HG03575 (cell line): ENCODE measurements around the gene CLDN34.

Experiments
- ATAC-seq: cut with Tn5 transposase; IDR thresholded peaks from one replicate; pipeline ENCODE4 v1.9.1; 2021; ENCODE audit not compliant: unreplicated experiment, insufficient number of reproducible peaks, low FRiP score; ENCODE audit errors: extremely low read depth

Gene CLDN34

GRCh38 chrX:9961750-9962149 lies 5.4 kb upstream of the CLDN34 start:
- no peak for ATAC-seq

GRCh38 chrX:9977635-9978034 lies 10.5 kb downstream of the CLDN34 start:
- no peak for ATAC-seq

- no peak for ATAC-seq
Measured at GRCh38 chrX:9980401-9980800, 13.2 kb downstream of the CLDN34 start.

GRCh38 chrX:9980927-9981326 lies 13.8 kb downstream of the CLDN34 start:
- no peak for ATAC-seq

- ATAC-seq, result no peak
Measured at GRCh38 chrX:9983441-9983840, 16.3 kb downstream of the CLDN34 start.

GRCh38 chrX:9983846-9984245 lies 16.7 kb downstream of the CLDN34 start:
- ATAC-seq, result no peak

- ATAC-seq, result no peak
Measured at GRCh38 chrX:9988762-9989161, 21.6 kb downstream of the CLDN34 start.

- no peak for ATAC-seq
Measured at GRCh38 chrX:9992061-9992460, 24.9 kb downstream of the CLDN34 start.

- ATAC-seq, result no peak
Measured at GRCh38 chrX:9992724-9993123, 25.6 kb downstream of the CLDN34 start.

GRCh38 chrX:9995855-9996339 lies 28.7 kb downstream of the CLDN34 start:
- ATAC-seq, result no peak

GRCh38 chrX:9997041-9997440 lies 29.9 kb downstream of the CLDN34 start:
- ATAC-seq, result no peak

- no peak for ATAC-seq
Measured at GRCh38 chrX:9997524-9997923, 30.4 kb downstream of the CLDN34 start.

- no peak for ATAC-seq
Measured at GRCh38 chrX:10001496-10001895, 34.3 kb downstream of the CLDN34 start.

- no peak for ATAC-seq
Measured at GRCh38 chrX:10004832-10005475, 37.8 kb downstream of the CLDN34 start.

- no peak for ATAC-seq
Measured at GRCh38 chrX:10006086-10006485, 38.9 kb downstream of the CLDN34 start.

- no peak for ATAC-seq
Measured at GRCh38 chrX:10006770-10007169, 39.6 kb downstream of the CLDN34 start.

GRCh38 chrX:10007621-10008020 lies 40.5 kb downstream of the CLDN34 start:
- ATAC-seq, result no peak

- no peak for ATAC-seq
Measured at GRCh38 chrX:10008483-10009056, 41.4 kb downstream of the CLDN34 start.

GRCh38 chrX:10009741-10010140 lies 42.6 kb downstream of the CLDN34 start:
- no peak for ATAC-seq

GRCh38 chrX:10010686-10011085 lies 43.5 kb downstream of the CLDN34 start:
- no peak for ATAC-seq
